ENCODE measurements around the gene ANO7.

Gene ANO7

GRCh38 chr2:241273210-241274020 lies 84.9 kb downstream of the ANO7 start:
- TF ChIP-seq POLR2AphosphoS5 (IDR thresholded peaks at IDR 0.05; ENCODE audit: low read depth, low read length) (no peak), REST (IDR thresholded peaks at IDR 0.05; ENCODE audit: insufficient read depth in 1 of 2, low read depth in 2 of 2, low read length in 2 of 2) (no peak), FOXP2 (optimal IDR thresholded peaks at IDR 0.05; ENCODE audit: borderline replicate concordance, extremely low read depth, extremely low read length, insufficient read depth) (no peak), SIN3A (IDR thresholded peaks at IDR 0.05; ENCODE audit: borderline replicate concordance, insufficient read depth, low read length) (no peak), TAF1 (IDR thresholded peaks at IDR 0.05; ENCODE audit: borderline replicate concordance, insufficient read depth, low read length) (no peak)

- no peak for TF ChIP-seq REST (IDR thresholded peaks at IDR 0.05; ENCODE audit: insufficient read depth in 1 of 2, low read depth in 2 of 2, low read length in 2 of 2)
- no peak for TF ChIP-seq SIN3A (IDR thresholded peaks at IDR 0.05; ENCODE audit: borderline replicate concordance, insufficient read depth, low read length)
- no peak for TF ChIP-seq POLR2AphosphoS5 (IDR thresholded peaks at IDR 0.05; ENCODE audit: low read depth, low read length)
These were observed 85.7 kb downstream of the ANO7 start for GRCh38 chr2:241274127-241274526.
